Activated T-helper 1 cell treated with Interleukin-2 at 50 U/mL for 16 hours (primary cell): ENCODE measurements around the gene CENPN.

Experiments used
- DNase-seq: peaks from one replicate; pipeline ENCODE4 v3.0.0-alpha.2; 2020; ENCODE audit warnings: low read depth

The CENPN gene

DNA sequence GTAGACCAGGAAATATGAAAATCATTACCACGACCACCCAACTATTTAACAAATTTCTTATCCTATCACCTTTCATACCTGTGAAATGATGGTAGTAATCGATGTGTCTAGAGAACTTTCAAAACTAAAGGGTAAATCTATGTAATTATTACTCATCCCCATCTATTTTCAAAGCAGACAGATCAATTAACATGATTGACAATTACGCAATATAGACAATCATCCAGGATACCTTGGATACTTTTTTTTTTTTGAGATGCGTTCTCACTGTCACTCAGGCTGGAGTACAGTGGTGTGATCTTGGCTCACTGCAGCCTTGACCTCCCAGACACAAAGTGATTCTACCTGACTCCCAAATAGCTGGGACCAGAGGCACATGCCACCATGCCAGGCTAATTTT lies 74.0 kb downstream of the CENPN start:
- DNase-seq, result no peak
